ENCODE data around the gene SPSB2.
"Not testable (repeated sequence)": the region's sequence is repeated elsewhere in the genome, so short reads cannot be mapped to it uniquely, and the experiment has no call there.

DNA sequence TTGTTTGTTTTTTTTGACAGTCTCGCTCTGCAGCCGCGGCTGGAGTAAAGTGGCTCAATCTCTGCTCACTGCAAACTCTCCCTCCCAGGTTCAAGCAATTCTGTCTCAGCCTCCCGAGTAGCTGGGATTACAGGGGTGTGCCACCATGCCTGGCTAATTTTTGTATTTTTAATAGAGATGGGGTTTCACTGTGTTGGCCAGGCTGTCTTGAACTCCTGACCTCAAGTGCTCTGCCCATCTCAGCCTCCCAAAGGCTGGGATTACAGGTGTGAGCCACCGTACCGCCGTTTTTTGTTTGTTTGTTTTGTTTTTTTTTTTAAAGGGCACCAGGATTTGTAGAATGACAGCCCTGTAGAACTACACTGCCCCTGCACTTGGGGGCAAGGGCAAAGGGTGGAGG lies 15.7 kb upstream of the SPSB2 start:
- TF ChIP-seq, protein P1, sequence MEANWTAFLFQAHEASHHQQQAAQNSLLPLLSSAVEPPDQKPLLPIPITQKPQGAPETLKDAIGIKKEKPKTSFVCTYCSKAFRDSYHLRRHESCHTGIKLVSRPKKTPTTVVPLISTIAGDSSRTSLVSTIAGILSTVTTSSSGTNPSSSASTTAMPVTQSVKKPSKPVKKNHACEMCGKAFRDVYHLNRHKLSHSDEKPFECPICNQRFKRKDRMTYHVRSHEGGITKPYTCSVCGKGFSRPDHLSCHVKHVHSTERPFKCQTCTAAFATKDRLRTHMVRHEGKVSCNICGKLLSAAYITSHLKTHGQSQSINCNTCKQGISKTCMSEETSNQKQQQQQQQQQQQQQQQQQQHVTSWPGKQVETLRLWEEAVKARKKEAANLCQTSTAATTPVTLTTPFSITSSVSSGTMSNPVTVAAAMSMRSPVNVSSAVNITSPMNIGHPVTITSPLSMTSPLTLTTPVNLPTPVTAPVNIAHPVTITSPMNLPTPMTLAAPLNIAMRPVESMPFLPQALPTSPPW (CRISPR knock-in tag; IDR thresholded peaks at IDR 0.05) = not testable (repeated sequence)
- TF ChIP-seq, protein P2, sequence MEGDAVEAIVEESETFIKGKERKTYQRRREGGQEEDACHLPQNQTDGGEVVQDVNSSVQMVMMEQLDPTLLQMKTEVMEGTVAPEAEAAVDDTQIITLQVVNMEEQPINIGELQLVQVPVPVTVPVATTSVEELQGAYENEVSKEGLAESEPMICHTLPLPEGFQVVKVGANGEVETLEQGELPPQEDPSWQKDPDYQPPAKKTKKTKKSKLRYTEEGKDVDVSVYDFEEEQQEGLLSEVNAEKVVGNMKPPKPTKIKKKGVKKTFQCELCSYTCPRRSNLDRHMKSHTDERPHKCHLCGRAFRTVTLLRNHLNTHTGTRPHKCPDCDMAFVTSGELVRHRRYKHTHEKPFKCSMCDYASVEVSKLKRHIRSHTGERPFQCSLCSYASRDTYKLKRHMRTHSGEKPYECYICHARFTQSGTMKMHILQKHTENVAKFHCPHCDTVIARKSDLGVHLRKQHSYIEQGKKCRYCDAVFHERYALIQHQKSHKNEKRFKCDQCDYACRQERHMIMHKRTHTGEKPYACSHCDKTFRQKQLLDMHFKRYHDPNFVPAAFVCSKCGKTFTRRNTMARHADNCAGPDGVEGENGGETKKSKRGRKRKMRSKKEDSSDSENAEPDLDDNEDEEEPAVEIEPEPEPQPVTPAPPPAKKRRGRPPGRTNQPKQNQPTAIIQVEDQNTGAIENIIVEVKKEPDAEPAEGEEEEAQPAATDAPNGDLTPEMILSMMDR (IDR thresholded peaks at IDR 0.05 in 2 of 3, conservative IDR thresholded peaks at IDR 0.05 in 1 of 3; ENCODE audit: insufficient read depth in 2 of 3, low read depth in 1 of 3, low read length in 3 of 3) = not testable (repeated sequence)
- TF ChIP-seq, protein P3, sequence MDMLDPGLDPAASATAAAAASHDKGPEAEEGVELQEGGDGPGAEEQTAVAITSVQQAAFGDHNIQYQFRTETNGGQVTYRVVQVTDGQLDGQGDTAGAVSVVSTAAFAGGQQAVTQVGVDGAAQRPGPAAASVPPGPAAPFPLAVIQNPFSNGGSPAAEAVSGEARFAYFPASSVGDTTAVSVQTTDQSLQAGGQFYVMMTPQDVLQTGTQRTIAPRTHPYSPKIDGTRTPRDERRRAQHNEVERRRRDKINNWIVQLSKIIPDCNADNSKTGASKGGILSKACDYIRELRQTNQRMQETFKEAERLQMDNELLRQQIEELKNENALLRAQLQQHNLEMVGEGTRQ (CRISPR knock-in tag; IDR thresholded peaks at IDR 0.05) = not testable (repeated sequence)
- TF ChIP-seq BRD9 (IDR thresholded peaks at IDR 0.05; ENCODE audit: low read depth, partially characterized antibody); POLR2AphosphoS5 (IDR thresholded peaks at IDR 0.05; ENCODE audit: control insufficient read depth, insufficient read depth, low read depth, low read length); MAX (CRISPR knock-in tag; IDR thresholded peaks at IDR 0.05); HMG20B (CRISPR knock-in tag; IDR thresholded peaks at IDR 0.05); CREB1 (IDR thresholded peaks at IDR 0.05); CREB1 (CRISPR knock-in tag; IDR thresholded peaks at IDR 0.05); ZNF76 (CRISPR knock-in tag; IDR thresholded peaks at IDR 0.05; ENCODE audit: borderline replicate concordance); ETV1 (tag; conservative IDR thresholded peaks at IDR 0.05; ENCODE audit: low read depth); STAT5A (IDR thresholded peaks at IDR 0.05; ENCODE audit: borderline replicate concordance, low read length); MED1 (CRISPR knock-in tag; IDR thresholded peaks at IDR 0.05; ENCODE audit: borderline replicate concordance): not testable (repeated sequence)

All from K562 (cell line).